Pulmonary artery endothelial cell (primary cell): ENCODE results near the gene KLHDC8A. TPM values are rescaled to one million over a fixed set of nuclear protein-coding genes. Genes with fewer than 3 reads are reported as not detected.
A peak's percentile ranks its signal among the peaks of the same experiment; 100 is the strongest.
"Not testable (repeated sequence)": the region's sequence is repeated elsewhere in the genome, so short reads cannot be mapped to it uniquely, and the experiment has no call there.

Experiments
- DNase-seq: peaks from one replicate; pipeline ENCODE4 v3.0.0-alpha.2; 2011; ENCODE audit warnings: low read depth, low spot score
- total RNA-seq: library from RNA; depleted of rRNA; stranded (reverse); fragments of >200 nt; gene quantifications from 2 replicates; pipeline ENCODE4 v1.2.3, GENCODE V29; 2014

KLHDC8A gene
- not detected in 2 replicates for total RNA-seq

GRCh38 chr1:205356440-205357139 is at the start of gene KLHDC8A:
Gene KLHDC8A (minus strand): TSS chr1:205356922. CDS start chr1:205343604, 13,318 bp downstream.
- DNase-seq, result no peak

DNA sequence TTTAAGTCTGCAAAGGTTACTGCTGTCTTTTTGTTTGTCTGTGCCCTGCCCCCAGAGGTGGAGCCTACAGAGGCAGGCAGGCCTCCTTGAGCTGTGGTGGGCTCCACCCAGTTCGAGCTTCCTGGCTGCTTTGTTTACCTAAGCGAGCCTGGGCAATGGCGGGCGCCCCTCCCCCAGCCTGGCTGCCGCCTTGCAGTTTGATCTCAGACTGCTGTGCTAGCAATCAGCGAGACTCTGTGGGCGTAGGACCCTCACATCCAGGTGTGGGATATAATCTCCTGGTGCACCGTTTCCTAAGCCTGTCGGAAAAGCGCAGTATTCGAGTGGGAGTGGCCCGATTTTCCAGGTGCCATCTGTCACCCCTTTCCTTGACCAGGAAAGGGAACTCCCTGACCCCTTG is 49.5 kb upstream of the KLHDC8A start:
- DNase-seq, result not testable (repeated sequence)

- not testable (repeated sequence) for DNase-seq
Observed at GRCh38 chr1:205404484-205404883, 47.8 kb upstream of the KLHDC8A start.

GRCh38 chr1:205398586-205398985 is 41.9 kb upstream of the KLHDC8A start:
- DNase-seq, result no peak

DNA sequence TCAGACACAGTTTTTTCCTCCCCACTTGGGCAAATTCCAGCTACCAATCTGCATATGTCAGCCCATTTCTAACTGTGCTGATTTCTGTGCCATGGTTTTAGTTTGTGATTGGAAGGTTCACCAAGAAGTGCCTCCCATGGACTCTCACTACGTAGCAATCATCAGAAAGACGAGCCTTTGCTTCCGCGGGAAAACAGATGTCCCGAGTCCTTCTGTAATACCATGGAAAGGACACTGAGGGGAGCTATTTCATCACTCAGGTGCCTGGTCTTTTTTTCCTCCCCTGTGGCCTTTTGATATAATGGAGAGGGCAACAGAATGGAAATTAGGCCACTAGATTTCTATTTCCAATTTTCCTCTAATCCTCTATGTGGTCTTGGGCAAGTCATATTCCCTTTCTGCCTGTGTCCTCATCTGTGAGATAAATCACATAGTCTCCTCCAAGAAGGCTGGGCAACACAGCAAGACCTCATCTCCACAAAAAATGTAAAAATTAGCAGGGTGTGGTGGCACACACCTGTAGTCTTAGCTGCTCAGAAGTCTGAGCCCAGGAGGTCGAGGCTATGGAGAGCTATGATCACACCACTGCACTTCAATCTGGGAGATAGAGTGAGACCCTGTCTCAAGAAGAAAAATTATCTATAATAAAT is 40.4 kb upstream of the KLHDC8A start:
- DNase-seq, result peak; percentile 2

DNA sequence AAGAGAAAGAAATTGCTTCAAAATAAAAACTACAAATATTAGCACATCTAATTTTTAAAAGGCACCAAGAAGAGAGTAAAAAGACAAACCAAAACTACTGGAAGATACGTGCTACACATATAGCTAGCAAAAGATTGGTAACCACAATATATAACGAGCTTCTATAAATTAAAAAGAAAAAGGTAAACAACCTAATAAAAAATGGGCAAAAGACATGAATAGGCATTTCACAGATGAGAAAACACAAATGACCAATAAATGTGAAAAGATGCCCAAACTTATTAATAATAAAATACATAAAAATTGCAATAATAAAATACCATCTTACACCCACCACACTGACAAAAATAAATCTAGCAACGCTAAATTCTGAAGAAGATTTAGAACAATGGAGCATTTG is 38.9 kb upstream of the KLHDC8A start:
- DNase-seq, result no peak

- DNase-seq, result no peak
Observed at GRCh38 chr1:205392650-205393049, 35.9 kb upstream of the KLHDC8A start.

DNA sequence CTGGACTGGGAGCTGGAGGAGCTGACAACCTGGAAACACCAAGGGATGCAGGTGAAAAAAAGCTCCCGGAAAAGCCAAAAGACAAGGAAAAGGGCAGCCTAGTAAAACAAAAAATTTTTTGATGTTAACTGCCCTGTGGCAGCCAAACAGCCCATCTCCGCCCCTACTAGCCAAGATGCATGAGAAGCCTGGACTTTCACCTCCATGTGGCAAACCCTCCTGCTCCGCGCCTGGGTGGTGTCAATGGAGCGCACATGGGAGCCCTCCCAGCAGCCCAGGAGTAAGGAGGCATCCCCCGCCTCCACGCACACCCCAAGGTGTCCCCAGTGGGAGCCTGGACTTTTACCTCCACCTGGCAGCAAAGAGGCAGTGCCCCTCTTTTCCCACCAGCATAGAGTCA is 34.7 kb upstream of the KLHDC8A start:
- DNase-seq, result no peak

DNA sequence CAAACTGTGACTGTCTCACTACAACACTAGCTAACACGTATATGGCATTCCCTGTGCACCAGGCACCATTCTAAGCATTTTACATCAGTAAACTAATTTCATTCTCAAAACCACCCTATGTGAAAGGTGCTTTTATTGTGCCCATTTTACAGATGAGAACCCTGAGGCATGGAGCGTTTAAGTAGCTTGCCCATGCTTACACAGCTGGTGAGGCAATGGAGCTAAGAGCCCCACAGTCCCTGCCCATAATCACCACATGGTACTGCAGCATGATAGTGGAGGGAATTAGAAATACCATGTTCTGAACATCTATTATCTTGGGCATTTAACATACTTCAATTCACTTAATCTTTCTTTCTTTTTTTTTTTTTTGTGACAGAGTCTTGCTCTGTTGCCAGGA is 31.1 kb upstream of the KLHDC8A start:
- no peak for DNase-seq

GRCh38 chr1:205382990-205383389 is 26.3 kb upstream of the KLHDC8A start:
- not testable (repeated sequence) for DNase-seq

GRCh38 chr1:205382561-205382960 is 25.8 kb upstream of the KLHDC8A start:
- no peak for DNase-seq

DNA sequence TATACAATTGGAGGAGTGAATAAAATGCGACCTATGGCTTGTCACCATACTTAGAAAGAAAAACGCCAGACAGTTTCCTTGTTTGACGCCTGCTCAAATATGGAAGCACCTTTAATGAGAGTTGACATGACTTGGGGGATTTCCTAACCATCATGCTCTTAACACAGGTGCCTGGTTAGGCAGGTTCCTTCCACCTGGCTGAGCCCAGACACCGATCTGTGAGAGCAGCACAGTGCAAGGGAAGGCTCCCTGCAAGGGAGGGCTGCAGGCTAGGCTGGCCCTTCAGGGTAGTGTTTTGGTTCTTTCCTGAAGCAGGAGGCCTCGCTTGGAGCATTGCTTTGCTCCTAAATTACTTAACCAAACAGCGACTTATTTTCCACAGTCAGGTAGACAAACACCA is 24.6 kb upstream of the KLHDC8A start:
- DNase-seq, result no peak

DNA sequence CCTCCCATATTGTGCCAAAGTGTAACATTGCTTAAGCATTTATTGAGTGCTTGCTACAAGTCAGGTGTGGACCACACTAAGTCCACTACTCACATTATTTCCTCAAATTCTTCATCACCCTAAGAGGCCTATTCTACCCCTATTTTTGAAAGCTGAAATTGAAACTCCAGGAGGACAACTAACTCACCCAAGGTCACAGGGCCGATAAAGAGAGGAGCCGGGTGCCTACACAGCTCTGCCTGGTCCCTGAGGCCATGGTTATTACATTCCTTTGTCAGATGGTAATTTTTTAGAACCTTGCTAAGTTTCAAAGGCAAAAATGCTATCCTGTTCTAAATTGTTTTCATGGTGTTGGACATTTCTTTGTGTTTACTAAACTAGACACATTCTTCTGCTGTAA is 24.2 kb upstream of the KLHDC8A start:
- DNase-seq, result no peak

GRCh38 chr1:205379056-205379455 is 22.3 kb upstream of the KLHDC8A start:
- DNase-seq, result no peak

DNA sequence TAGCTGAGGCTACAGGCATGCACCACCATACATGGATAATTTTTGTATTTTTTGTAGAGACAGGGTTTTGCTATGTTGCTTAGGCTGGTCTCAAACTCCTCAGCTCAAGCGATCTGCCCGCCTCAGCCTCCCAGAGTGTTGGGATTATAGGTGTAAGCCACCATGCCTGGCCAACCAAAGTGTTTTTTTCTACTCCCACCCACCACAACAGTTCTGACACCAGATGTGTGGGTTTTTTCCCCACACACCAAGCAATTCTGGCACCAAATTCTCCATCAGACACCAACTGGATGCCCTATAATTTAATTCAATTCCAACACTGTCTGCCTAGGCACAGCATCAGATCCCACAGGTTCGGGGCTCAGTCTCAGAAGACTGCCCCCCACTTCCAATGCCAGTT is 20.6 kb upstream of the KLHDC8A start:
- DNase-seq, result no peak

- no peak for DNase-seq
Observed at GRCh38 chr1:205376739-205377138, 20.0 kb upstream of the KLHDC8A start.

DNA sequence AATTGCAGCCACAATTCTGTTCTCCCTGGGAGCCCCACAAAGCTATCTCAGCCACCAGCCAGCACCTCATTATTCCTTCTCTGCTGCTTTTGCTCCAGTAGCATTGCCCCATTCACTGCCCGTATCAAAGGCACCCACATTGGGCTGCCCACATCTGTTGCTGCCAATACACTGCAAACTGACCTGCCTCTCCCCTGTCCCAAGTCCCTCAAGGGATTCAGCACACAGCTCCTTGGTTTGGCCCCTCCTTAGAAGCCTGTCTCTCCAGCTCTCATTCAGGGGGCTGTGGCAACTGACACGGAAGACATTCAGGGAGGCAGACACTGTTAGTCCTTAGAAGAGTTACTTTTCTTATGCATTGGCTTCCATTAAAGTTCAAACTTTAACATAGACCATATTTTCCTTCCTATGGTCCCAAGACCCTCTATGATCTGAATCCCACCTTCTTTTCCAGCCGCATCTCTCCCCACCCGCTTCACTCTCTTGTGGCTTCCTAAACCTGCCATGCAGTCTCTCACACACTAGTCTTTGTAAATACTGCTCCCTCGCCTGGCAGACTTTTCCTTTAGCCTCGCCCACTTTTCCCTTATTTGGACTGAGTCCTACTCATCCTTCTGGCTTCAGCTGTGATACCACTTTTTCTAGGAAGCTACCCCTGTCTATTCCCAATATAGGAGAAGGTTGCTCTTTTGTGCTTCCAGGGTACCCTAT is 19.3 kb upstream of the KLHDC8A start:
- no peak for DNase-seq

- no peak for DNase-seq
Observed at GRCh38 chr1:205374210-205375078, 17.7 kb upstream of the KLHDC8A start.

GRCh38 chr1:205373798-205374175 is 17.1 kb upstream of the KLHDC8A start:
- DNase-seq, result no peak

DNA sequence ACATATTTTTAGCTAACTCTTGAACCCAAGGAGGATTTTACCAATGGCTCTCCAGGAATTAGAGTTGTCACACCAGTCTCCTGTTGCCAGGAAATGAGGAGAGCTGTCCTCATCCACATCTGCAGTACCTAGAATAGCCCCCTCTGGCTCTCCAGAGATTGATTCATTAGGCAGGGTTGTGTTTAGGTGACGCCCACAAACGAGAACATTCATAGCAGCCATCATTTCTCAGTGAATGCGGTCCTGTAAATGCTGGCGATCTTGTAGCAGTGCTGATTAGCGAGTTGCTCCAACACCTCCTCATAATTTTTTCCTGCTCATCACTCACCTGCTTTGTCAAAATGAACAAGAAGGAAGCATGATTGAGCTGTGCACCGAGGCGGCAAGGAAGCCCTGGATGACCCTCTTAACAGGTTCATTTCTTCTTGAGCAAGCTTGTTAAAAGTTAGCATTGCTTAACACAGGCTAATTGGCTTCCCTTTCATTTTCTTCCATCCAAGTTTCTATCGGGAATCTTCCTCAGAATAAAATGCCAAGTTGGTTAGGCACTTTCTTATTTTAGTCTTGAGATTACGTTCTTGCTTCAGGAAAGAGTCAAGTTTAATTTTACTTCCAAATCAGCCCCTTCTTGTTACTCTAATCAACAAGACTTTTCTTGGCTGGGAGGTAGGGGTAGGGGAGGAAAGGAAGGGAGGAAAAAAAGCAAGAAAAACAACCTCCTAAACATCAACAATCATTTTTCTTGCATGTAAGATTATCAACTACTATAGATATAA is 16.5 kb upstream of the KLHDC8A start:
- no peak for DNase-seq
